CD4-positive, alpha-beta T cell (primary cell): ENCODE results near the gene JARID2. TPM values are rescaled to one million over a fixed set of nuclear protein-coding genes. Genes with fewer than 3 reads are reported as not detected.

Experiments
- ATAC-seq: fragments of 200-7000 bp; cut with Tn5 transposase; one replicate; pipeline ENCODE4 v1.10.0; 2022; ENCODE audit warnings: mild to moderate bottlenecking; ENCODE audit not compliant: poor library complexity
- CTCF ChIA-PET: fragments of 350-600 bp; sonication (Branson Sonifier 250); formaldehyde crosslinking; loops from one replicate; lab custom pipeline; 2021; ENCODE audit warnings: antibody characterized with exemption, inconsistent platforms; lab: Charles Lee
- POLR2A ChIA-PET: fragments of 350-600 bp; sonication (Branson Sonifier 250); formaldehyde crosslinking; loops from one replicate; lab custom pipeline; 2021; ENCODE audit warnings: antibody characterized with exemption, inconsistent platforms; lab: Charles Lee
- DNase-seq, 14 experiments: peaks; one replicate each; pipeline ENCODE4 v3.0.0-alpha.2; 2013 to 2020; ENCODE audit warnings: mixed read lengths in 2 of 14
- H3K27ac ChIP-seq, 2 donors: one replicate each; pipeline versions ENCODE4 v1.5.1 to v1.7.0; 2013; ENCODE audit warnings: low read length in 2 of 2, low read depth in 1 of 2, mild to moderate bottlenecking in 1 of 2
- H3K27me3 ChIP-seq, 2 experiments: 1 replicate in 1 of 2; 2 replicates in 1 of 2; pipeline versions ENCODE4 v1.6.1 to v1.7.0; 2013; ENCODE audit warnings: low read length in 2 of 2, control low read depth in 1 of 2, mild to moderate bottlenecking in 1 of 2, moderate library complexity in 1 of 2; ENCODE audit not compliant: insufficient read depth in 2 of 2, control insufficient read depth in 1 of 2
- H3K36me3 ChIP-seq: one replicate; pipeline ENCODE4 v1.6.1; 2013; ENCODE audit warnings: low read length, control low read depth; ENCODE audit not compliant: insufficient read depth
- H3K4me1 ChIP-seq: one replicate; pipeline ENCODE4 v1.6.1; 2013; ENCODE audit warnings: low read length, control low read depth; ENCODE audit not compliant: insufficient read depth
- H3K4me3 ChIP-seq: one replicate; pipeline ENCODE4 v1.5.1; 2013; ENCODE audit warnings: mild to moderate bottlenecking, low read length, moderate library complexity
- H3K9me3 ChIP-seq, 2 experiments: 1 replicate in 1 of 2; 2 replicates in 1 of 2; pipeline versions ENCODE4 v1.6.1 to v1.7.0; 2013; ENCODE audit warnings: low read length in 2 of 2, mild to moderate bottlenecking in 2 of 2, control low read depth in 1 of 2, moderate library complexity in 1 of 2; ENCODE audit not compliant: control insufficient read depth in 1 of 2, insufficient read depth in 1 of 2
- H3K27ac Mint-ChIP-seq: one replicate; pipeline ENCODE4 v1.8.0; 2020; ENCODE audit warnings: mixed read lengths
- H3K27me3 Mint-ChIP-seq: one replicate; pipeline ENCODE4 v1.8.0; 2021; ENCODE audit warnings: mixed read lengths
- H3K36me3 Mint-ChIP-seq: one replicate; pipeline ENCODE4 v1.8.0; 2021; ENCODE audit warnings: low read depth, mixed read lengths
- H3K4me1 Mint-ChIP-seq: one replicate; pipeline ENCODE4 v1.8.0; 2021; ENCODE audit warnings: low read depth, mixed read lengths
- H3K4me3 Mint-ChIP-seq: one replicate; pipeline ENCODE4 v1.8.0; 2020; ENCODE audit warnings: mild to moderate bottlenecking, mixed read lengths
- H3K9me3 Mint-ChIP-seq: one replicate; pipeline ENCODE4 v1.8.0; 2020; ENCODE audit warnings: mixed read lengths
- CTCF ChIP-seq: fragments of 200-600 bp; IDR thresholded peaks from one replicate; pipeline ENCODE4 v1.8.0; 2022; ENCODE audit warnings: antibody characterized with exemption, mild to moderate bottlenecking
- intact Hi-C, 2 experiments: fragments of 100-400 bp; cut with DNase I in 1 of 2; cut with micrococcal nuclease in 1 of 2; formaldehyde crosslinking; loops; one replicate each; pipeline versions ENCODE4 v1.15.1 to v1.9.0; 2023 to 2025; cut with DNase I, micrococcal nuclease
- total RNA-seq, 174 experiments: library from RNA in 2 of 174; stranded (reverse) in 2 of 174; gene quantifications; one replicate each; pipeline ENCODE4 v1.2.3 and lab custom pipeline; 2021 to 2026

The JARID2 gene
- total RNA-seq, 2 experiments from 2014 or later, result 32.0 to 33.0 TPM

GRCh38 chr6:15474196-15474595 lies 228.3 kb downstream of the JARID2 start:
- no peaks in the 10 kb centered on the region for H3K9me3 ChIP-seq
- ATAC-seq, result no peak
- POLR2A ChIA-PET, result no interaction called here

GRCh38 chr6:15475261-15475660 lies 229.4 kb downstream of the JARID2 start:
- Histone ChIP-seq H3K36me3 (peaks cover 51% of the 10 kb centered on the region), H3K27ac (no peak overlapping the region), H3K4me1 (no peaks in the 10 kb centered on the region), H3K4me3 (no peak overlapping the region), H3K9me3 (no peaks in the 10 kb centered on the region), H3K27me3 (no peaks in the 10 kb centered on the region)
- no peak for DNase-seq
- no peak overlapping the region for H3K4me3 Mint-ChIP-seq
- intact Hi-C loops, result no loop called here
- TF ChIP-seq CTCF, result no peak
- ATAC-seq, result no peak
- H3K27ac Mint-ChIP-seq, result no peak overlapping the region
- CTCF ChIA-PET, result no interaction called here
- no peaks in the 10 kb centered on the region for H3K9me3 Mint-ChIP-seq
- no peaks in the 10 kb centered on the region for H3K27me3 Mint-ChIP-seq
- peaks cover 62% of the 10 kb centered on the region for H3K36me3 Mint-ChIP-seq
- H3K4me1 Mint-ChIP-seq, result peaks cover 49% of the 10 kb centered on the region
- POLR2A ChIA-PET, result no interaction called here

More at GRCh38 chr6:15474196-15474595, 228.3 kb downstream of the JARID2 start:
- intact Hi-C loops, result no loop called here
- Histone ChIP-seq H3K27ac (no peak overlapping the region), H3K4me1 (no peaks in the 10 kb centered on the region), H3K4me3 (no peak overlapping the region), H3K36me3 (peaks cover 59% of the 10 kb centered on the region), H3K27me3 (no peaks in the 10 kb centered on the region)
- CTCF ChIA-PET, result no interaction called here
- Mint-ChIP-seq H3K4me1 (peaks cover 41% of the 10 kb centered on the region), H3K36me3 (peaks cover 55% of the 10 kb centered on the region), H3K27ac (no peak overlapping the region), H3K27me3 (no peaks in the 10 kb centered on the region), H3K4me3 (no peak overlapping the region), H3K9me3 (no peaks in the 10 kb centered on the region)
- no peak for DNase-seq
- no peak for TF ChIP-seq CTCF

- no peak overlapping the region for H3K4me3 Mint-ChIP-seq
- peaks cover 55% of the 10 kb centered on the region for H3K4me1 Mint-ChIP-seq
- ChIA-PET CTCF (no interaction called here), POLR2A (no interaction called here)
- H3K9me3 ChIP-seq, result no peaks in the 10 kb centered on the region
- no peaks in the 10 kb centered on the region for H3K27me3 Mint-ChIP-seq
- DNase-seq (no peak), ATAC-seq (no peak)
- peaks cover 63% of the 10 kb centered on the region for H3K36me3 Mint-ChIP-seq
- H3K27me3 ChIP-seq, result no peaks in the 10 kb centered on the region
- H3K27ac Mint-ChIP-seq, result no peak overlapping the region
- H3K27ac ChIP-seq, result no peak overlapping the region
- H3K36me3 ChIP-seq, result peaks cover 46% of the 10 kb centered on the region
- intact Hi-C loops, result no loop called here
- TF ChIP-seq CTCF, result no peak
- no peak overlapping the region for H3K4me3 ChIP-seq
- no peaks in the 10 kb centered on the region for H3K4me1 ChIP-seq
- H3K9me3 Mint-ChIP-seq, result no peaks in the 10 kb centered on the region
Measured at GRCh38 chr6:15475872-15476271, 230.0 kb downstream of the JARID2 start.
